CD14-positive monocyte (primary cell): ENCODE data around the gene GPC5. TPM values are rescaled to one million over a fixed set of nuclear protein-coding genes. Genes with fewer than 3 reads are reported as not detected.

ENCODE experiments used
- DNase-seq, 3 donors: peaks; one replicate each; pipeline ENCODE4 v3.0.0-alpha.2; 2011 to 2022
- H2AFZ ChIP-seq: 2 replicates; pipeline ENCODE4 v1.6.0; 2012; ENCODE audit warnings: mild to moderate bottlenecking, low read depth, low read length, inconsistent platforms; ENCODE audit not compliant: insufficient read depth, poor library complexity, severe bottlenecking
- H3K27ac ChIP-seq, 2 donors: 1 replicate in 1 of 2; 2 replicates in 1 of 2; pipeline ENCODE4 v1.5.1; 2012 to 2013; ENCODE audit warnings: low read length in 2 of 2, control low read depth in 1 of 2, inconsistent platforms in 1 of 2, low read depth in 1 of 2, mild to moderate bottlenecking in 1 of 2
- H3K27me3 ChIP-seq, 2 donors: one replicate each; pipeline versions ENCODE4 v1.6.0 to v1.6.1; 2011 to 2013; ENCODE audit warnings: low read length in 2 of 2; ENCODE audit not compliant: control insufficient read depth in 2 of 2, insufficient read depth in 2 of 2
- H3K36me3 ChIP-seq, 2 donors: replicated peaks in 1 of 2; 1 replicate in 1 of 2; 2 replicates in 1 of 2; pipeline versions ENCODE4 v1.5.1 to v1.6.1; 2012 to 2013; ENCODE audit warnings: low read length in 2 of 2, control low read depth in 1 of 2, inconsistent platforms in 1 of 2, mild to moderate bottlenecking in 1 of 2; ENCODE audit not compliant: insufficient read depth in 2 of 2, control insufficient read depth in 1 of 2
- H3K4me1 ChIP-seq, 2 donors: 1 replicate in 1 of 2; 2 replicates in 1 of 2; pipeline versions ENCODE4 v1.5.1 to v1.6.1; 2012 to 2013; ENCODE audit warnings: low read length in 2 of 2, control low read depth in 1 of 2, inconsistent platforms in 1 of 2, mild to moderate bottlenecking in 1 of 2, moderate library complexity in 1 of 2; ENCODE audit not compliant: insufficient read depth in 2 of 2, control insufficient read depth in 1 of 2
- H3K4me2 ChIP-seq: replicated peaks from 2 replicates; pipeline ENCODE3; 2012; ENCODE audit warnings: low read length, moderate library complexity, mild to moderate bottlenecking; ENCODE audit not compliant: poor library complexity, severe bottlenecking; ENCODE audit errors: extremely low read depth
- H3K4me3 ChIP-seq, 3 experiments: fragments of 200-600 bp in 1 of 3; sonication (generic) in 1 of 3; replicated peaks in 1 of 3; 1 replicate in 2 of 3; 2 replicates in 1 of 3; pipeline ENCODE4 v1.5.1; 2011 to 2013; ENCODE audit warnings: low read length in 3 of 3, mild to moderate bottlenecking in 3 of 3, control low read depth in 2 of 3, low read depth in 2 of 3, inconsistent platforms in 1 of 3, moderate library complexity in 1 of 3
- H3K79me2 ChIP-seq: 2 replicates; pipeline ENCODE4 v1.6.0; 2012; ENCODE audit warnings: mild to moderate bottlenecking, control low read depth, inconsistent platforms, low read length, moderate library complexity; ENCODE audit not compliant: insufficient read depth
- H3K9ac ChIP-seq: 2 replicates; pipeline ENCODE4 v1.6.0; 2017; ENCODE audit warnings: low read length, mild to moderate bottlenecking; ENCODE audit not compliant: insufficient read depth, poor library complexity, severe bottlenecking
- H3K9me3 ChIP-seq, 2 donors: replicated peaks in 1 of 2; 1 replicate in 1 of 2; 2 replicates in 1 of 2; pipeline versions ENCODE4 v1.5.1 to v1.6.1; 2012 to 2013; ENCODE audit warnings: low read length in 2 of 2, control low read depth in 1 of 2; ENCODE audit not compliant: control insufficient read depth in 1 of 2, insufficient read depth in 1 of 2
- H4K20me1 ChIP-seq: 2 replicates; pipeline ENCODE4 v1.6.0; 2012; ENCODE audit warnings: mild to moderate bottlenecking, low read length, control low read depth, moderate library complexity; ENCODE audit not compliant: insufficient read depth
- H3K27ac Mint-ChIP-seq, 7 donors: one replicate each; pipeline ENCODE4 v1.8.0; 2020; ENCODE audit warnings: mild to moderate bottlenecking in 7 of 7, mixed read lengths in 7 of 7, moderate library complexity in 6 of 7, inconsistent platforms in 2 of 7
- H3K27me3 Mint-ChIP-seq, 3 donors: one replicate each; pipeline ENCODE4 v1.8.0; 2021 to 2022; ENCODE audit warnings: low read depth in 3 of 3, mild to moderate bottlenecking in 3 of 3, mixed read lengths in 3 of 3, moderate library complexity in 3 of 3, inconsistent platforms in 1 of 3
- H3K36me3 Mint-ChIP-seq, 2 donors: one replicate each; pipeline ENCODE4 v1.8.0; 2020; ENCODE audit warnings: mixed read lengths in 2 of 2, inconsistent platforms in 1 of 2, mild to moderate bottlenecking in 1 of 2
- H3K4me1 Mint-ChIP-seq: one replicate; pipeline ENCODE4 v1.8.0; 2020; ENCODE audit warnings: mild to moderate bottlenecking, mixed read lengths
- H3K4me3 Mint-ChIP-seq, 2 donors: one replicate each; pipeline ENCODE4 v1.8.0; 2020; ENCODE audit warnings: mild to moderate bottlenecking in 2 of 2, mixed read lengths in 2 of 2, moderate library complexity in 1 of 2
- H3K9me3 Mint-ChIP-seq, 7 donors: one replicate each; pipeline ENCODE4 v1.8.0; 2020 to 2022; ENCODE audit warnings: mixed read lengths in 7 of 7, mild to moderate bottlenecking in 6 of 7, moderate library complexity in 6 of 7, inconsistent platforms in 2 of 7
- CTCF ChIP-seq: fragments of 200-600 bp; IDR thresholded peaks from one replicate; pipeline ENCODE4 v1.8.0; 2022; ENCODE audit warnings: antibody characterized with exemption, mild to moderate bottlenecking
- WGBS: methylation state at CpG from one replicate; pipeline ENCODE4 v1.1.5; 2013; ENCODE audit warnings: missing lambda C conversion rate; ENCODE audit not compliant: insufficient coverage; 5-methylcytosine and 5-hydroxymethylcytosine counted together
- intact Hi-C, 2 donors: fragments of 100-400 bp; cut with micrococcal nuclease; formaldehyde crosslinking; loops; one replicate each; pipeline versions ENCODE4 v1.15.0 to v1.15.1; 2023
- polyA plus RNA-seq, 3 donors: library from polyadenylated mRNA; depleted of rRNA in 1 of 3; unstranded in 2 of 3; stranded (reverse) in 1 of 3; fragments of 300-500 nt in 2 of 3; fragments of >200 nt in 1 of 3; fragmentation: Illumina TruSeq in 2 of 3; gene quantifications; 1 replicate in 2 of 3; 2 replicates in 1 of 3; pipeline ENCODE4 v1.2.3, GENCODE V29; 2012 to 2021

GPC5 gene
- polyA plus RNA-seq, 3 donors = not detected

GRCh38 chr13:92483894-92484293, 1085.5 kb downstream of the GPC5 start:
- H3K27ac Mint-ChIP-seq = no peak overlapping the region
- Histone ChIP-seq H3K27me3 (no peaks in the 10 kb centered on the region), H3K9ac (no peak overlapping the region), H4K20me1 (no peaks in the 10 kb centered on the region), H3K79me2 (no peaks in the 10 kb centered on the region), H2AFZ (no peak overlapping the region), H3K9me3 (peaks cover 10 to 16% of the 10 kb centered on the region in 2 donors), H3K36me3 (no peaks in the 10 kb centered on the region), H3K4me1 (no peaks in the 10 kb centered on the region), H3K4me3 (no peak overlapping the region), H3K27ac (no peak overlapping the region), H3K4me2 (no peak overlapping the region)
- intact Hi-C loops = no loop called here
- peaks cover 2 to 17% (median 10%) of the 10 kb centered on the region in 7 donors for H3K9me3 Mint-ChIP-seq
- H3K27me3 Mint-ChIP-seq = no peaks in the 10 kb centered on the region
- no peak for TF ChIP-seq CTCF
- no peaks in the 10 kb centered on the region for H3K4me1 Mint-ChIP-seq
- no peak for DNase-seq
- WGBS = 100% methylated on average over 2 of the region's 3 CpGs
- H3K36me3 Mint-ChIP-seq = no peaks in the 10 kb centered on the region
- H3K4me3 Mint-ChIP-seq = no peak overlapping the region

GRCh38 chr13:92487238-92487637, 1088.8 kb downstream of the GPC5 start:
- Histone ChIP-seq H3K4me2 (no peak overlapping the region), H3K79me2 (no peaks in the 10 kb centered on the region), H4K20me1 (no peaks in the 10 kb centered on the region), H3K4me3 (no peak overlapping the region), H3K4me1 (no peaks in the 10 kb centered on the region), H3K36me3 (no peaks in the 10 kb centered on the region), H3K27ac (no peak overlapping the region), H3K27me3 (no peaks in the 10 kb centered on the region), H3K9ac (no peak overlapping the region), H3K9me3 (peaks cover 4 to 7% of the 10 kb centered on the region in 2 donors), H2AFZ (no peak overlapping the region)
- no peaks in the 10 kb centered on the region for H3K4me1 Mint-ChIP-seq
- no peaks in the 10 kb centered on the region for H3K36me3 Mint-ChIP-seq
- no peaks in the 10 kb centered on the region for H3K27me3 Mint-ChIP-seq
- H3K4me3 Mint-ChIP-seq = no peak overlapping the region
- no peak for TF ChIP-seq CTCF
- intact Hi-C loops = no loop called here
- H3K27ac Mint-ChIP-seq = no peak overlapping the region
- peaks cover 2 to 10% (median 5%) of the 10 kb centered on the region in 7 donors for H3K9me3 Mint-ChIP-seq
- no peak for DNase-seq
